Bronchial smooth muscle cell (primary cell): ENCODE results near the gene CERS3. TPM values are rescaled to one million over a fixed set of nuclear protein-coding genes. Genes with fewer than 3 reads are reported as not detected.

Experiments used
- total RNA-seq: library from RNA; depleted of rRNA; stranded (reverse); fragments of >200 nt; gene quantifications from 2 replicates; pipeline ENCODE4 v1.2.1, GENCODE V29; 2014

CERS3 gene
- total RNA-seq, result 0.43 TPM in 1 of 2 replicates, not detected in the other

GRCh38 chr15:100528833-100529428, at the start of gene CERS3:
Gene CERS3, minus strand, starts transcription at chr15:100528950. Its CDS starts 27,101 bp downstream, at chr15:100501849.

Other genes starting within 250 kb of the CERS3 start
- gene ADAMTS17, start 187.0 kb downstream of the CERS3 start, total RNA-seq, result 0.09 TPM in 1 of 2 replicates, not detected in the other
- 6.1 and 6.3 TPM in 2 replicates for gene LINS1, start 73.2 kb upstream of the CERS3 start, total RNA-seq
- 12.1 and 18.9 TPM in 2 replicates for gene ASB7, start 73.6 kb upstream of the CERS3 start, total RNA-seq